CD4-positive, alpha-beta T cell treated with Interleukin-15 for 4 hours (primary cell): Measurements from ENCODE around the gene CHMP1A.
"Not testable (repeated sequence)": the region's sequence is repeated elsewhere in the genome, so short reads cannot be mapped to it uniquely, and the experiment has no call there.

ENCODE experiments used
- DNase-seq: peaks from one replicate; pipeline ENCODE4 v3.0.0-alpha.2; 2020; ENCODE audit warnings: low spot score

CHMP1A gene

GRCh38 chr16:89658221-89658879, 842 bp upstream of the CHMP1A start:
- no peak for DNase-seq

- no peak for DNase-seq
Measured at GRCh38 chr16:89656435-89657121, 930 bp downstream of the CHMP1A start.

- no peak for DNase-seq
Measured at GRCh38 chr16:89655062-89655643, 2.4 kb downstream of the CHMP1A start.

DNA sequence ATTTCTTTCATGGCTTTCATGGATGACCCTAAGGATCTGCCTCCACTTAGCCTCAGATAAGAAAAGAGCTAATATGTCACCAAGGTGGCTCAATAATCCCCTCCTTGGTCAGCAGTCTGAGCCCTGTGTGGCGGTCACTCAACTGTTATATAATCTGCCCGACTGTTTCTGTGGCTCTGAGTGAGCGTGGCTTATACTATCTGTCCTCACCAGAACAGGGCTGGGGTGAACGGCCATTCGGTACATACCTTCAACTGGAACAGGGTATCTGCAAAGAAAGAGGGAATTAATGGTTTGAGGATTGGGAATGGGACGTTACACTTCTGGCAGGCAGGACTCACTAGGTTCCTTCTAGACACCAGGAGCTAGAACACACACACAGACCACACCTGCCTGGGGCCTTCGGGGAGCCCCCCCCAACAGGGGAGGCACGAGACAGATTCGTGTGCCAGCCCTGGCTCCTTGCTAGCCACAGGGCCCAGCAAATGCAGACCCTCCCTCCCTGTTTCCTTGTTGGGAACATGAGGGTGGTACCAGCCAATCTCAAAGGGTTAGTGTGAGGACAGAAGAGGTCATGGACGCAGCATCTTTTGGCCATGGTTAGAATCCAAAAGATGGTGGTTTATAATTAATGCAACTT, 3.7 kb downstream of the CHMP1A start:
- DNase-seq: no peak

GRCh38 chr16:89651584-89651983, 5.9 kb downstream of the CHMP1A start:
- no peak for DNase-seq

DNA sequence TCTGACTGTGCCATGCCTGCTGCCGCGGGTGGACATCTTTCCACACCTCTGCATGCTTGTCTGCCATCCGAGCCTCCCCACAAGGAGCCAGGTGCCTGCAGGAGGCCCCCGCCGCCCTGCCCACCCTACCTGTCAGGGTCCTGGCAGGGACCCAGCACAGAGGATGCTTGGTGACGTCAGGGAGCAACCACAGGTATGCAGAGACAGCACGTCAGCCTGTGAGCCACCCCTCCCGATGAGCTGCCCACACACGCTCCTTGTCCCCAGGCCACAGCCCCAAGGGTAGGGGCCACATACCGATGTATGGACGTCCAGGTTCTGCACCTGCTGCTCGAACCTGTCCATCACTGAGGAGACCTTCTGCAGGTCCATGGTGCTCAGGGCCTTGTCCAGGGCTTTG, 10.6 kb downstream of the CHMP1A start:
- no peak for DNase-seq

DNA sequence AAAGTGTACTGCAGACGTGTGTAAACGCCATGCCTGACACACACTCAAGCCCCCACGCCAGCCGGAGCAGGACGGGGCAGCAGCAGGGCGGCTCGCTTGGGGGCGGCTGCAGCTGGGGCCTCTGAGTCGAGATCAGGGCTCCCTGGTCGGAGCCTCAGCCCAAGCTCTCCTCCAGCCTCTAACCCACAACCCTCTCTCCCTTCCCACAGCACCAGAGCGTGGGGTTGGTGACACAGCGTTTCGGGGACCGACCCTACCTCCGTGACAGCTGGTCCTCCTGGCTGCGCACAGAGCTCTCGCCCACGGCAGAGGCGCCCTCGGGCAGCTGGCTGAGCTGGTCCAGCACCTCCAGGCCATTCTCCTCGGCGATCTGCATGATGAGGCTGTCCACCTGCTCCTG, 11.2 kb downstream of the CHMP1A start:
- DNase-seq: no peak

- DNase-seq: no peak
Measured at GRCh38 chr16:89645122-89645521, 12.4 kb downstream of the CHMP1A start.

DNA sequence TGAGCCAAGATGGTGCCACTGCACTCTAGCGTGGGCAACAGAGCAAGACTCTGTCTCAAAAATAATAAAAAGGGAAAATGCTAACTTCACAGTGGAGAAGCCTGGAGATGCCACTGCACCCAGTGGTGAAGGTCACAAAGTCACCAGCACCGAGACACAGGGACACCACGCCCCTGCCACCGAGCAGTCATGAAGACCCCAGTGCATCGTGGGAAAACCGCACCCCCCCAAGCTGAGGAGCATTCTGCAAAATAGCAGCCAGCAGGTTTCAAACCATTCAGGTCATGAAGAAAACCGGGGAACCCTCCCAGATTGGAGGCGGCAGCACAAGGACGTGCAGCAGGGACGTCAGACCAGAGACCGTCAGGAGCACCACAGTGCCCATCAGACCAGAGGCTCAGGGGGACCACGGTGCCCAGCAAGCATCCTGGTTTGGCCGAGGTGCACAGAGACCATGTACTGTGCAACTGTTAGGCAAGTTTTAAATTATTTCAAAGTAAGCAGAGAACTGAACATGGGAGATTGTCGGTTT, 13.7 kb downstream of the CHMP1A start:
- DNase-seq: no peak

- no peak for DNase-seq
Measured at GRCh38 chr16:89642574-89642973, 14.9 kb downstream of the CHMP1A start.

- no peak for DNase-seq
Measured at GRCh38 chr16:89641458-89642119, 15.9 kb downstream of the CHMP1A start.

DNA sequence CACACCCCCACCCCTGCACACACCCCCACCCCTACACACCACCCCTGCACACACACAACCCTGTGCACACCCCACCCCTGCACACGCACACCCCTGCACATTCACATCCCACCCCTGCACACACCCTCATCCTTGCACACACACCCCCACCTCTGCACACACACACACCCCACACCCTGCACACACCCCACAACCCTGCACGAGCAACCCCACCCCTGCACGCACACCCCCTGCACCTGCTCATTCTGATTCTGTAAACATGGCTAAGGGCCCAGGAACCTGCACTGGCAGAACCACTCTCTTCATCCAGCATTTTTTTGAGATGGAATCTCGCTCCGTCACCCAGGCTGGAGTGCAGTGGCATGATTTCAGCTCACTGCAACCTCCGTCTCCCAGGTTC, 18.1 kb downstream of the CHMP1A start:
- no peak for DNase-seq

DNA sequence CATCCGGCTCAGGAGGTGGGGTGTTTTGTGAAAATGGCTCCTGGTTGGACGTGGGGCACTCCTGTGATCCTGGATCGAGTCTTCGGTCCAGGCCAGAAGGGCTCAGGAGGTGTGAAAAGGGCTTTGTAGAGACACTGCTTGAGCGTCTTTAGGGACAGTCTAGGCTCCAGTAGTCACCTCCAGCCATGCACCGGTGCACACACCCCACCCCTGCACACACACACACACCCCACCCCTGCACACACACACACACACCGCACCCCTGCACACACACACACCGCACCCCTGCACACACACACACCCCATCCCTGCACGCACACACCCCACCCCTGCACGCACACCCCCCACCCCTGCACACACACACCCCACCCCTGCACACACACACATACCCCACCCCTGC, 19.1 kb downstream of the CHMP1A start:
- DNase-seq: no peak

DNA sequence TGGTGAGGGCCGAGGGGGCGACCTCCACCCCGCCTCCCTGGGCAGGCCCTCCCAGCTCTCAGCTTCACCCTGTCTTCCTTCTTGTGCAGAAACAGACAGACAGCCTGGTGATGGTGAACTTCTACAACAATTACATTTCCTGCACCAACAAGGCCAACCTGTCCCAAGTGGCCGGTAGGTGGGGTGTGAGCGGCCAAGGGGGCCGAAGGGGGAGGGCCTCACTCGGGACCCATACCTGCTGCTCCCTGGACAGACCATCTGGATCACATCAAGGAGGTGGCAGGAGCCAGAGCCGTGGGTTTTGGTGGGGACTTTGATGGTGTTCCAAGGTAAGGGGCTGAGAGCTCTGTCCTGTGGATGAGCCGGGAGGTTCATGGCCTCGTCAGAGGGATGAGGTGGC, 20.1 kb downstream of the CHMP1A start:
- DNase-seq: no peak

GRCh38 chr16:89636663-89637062, 20.8 kb downstream of the CHMP1A start:
- DNase-seq: no peak

DNA sequence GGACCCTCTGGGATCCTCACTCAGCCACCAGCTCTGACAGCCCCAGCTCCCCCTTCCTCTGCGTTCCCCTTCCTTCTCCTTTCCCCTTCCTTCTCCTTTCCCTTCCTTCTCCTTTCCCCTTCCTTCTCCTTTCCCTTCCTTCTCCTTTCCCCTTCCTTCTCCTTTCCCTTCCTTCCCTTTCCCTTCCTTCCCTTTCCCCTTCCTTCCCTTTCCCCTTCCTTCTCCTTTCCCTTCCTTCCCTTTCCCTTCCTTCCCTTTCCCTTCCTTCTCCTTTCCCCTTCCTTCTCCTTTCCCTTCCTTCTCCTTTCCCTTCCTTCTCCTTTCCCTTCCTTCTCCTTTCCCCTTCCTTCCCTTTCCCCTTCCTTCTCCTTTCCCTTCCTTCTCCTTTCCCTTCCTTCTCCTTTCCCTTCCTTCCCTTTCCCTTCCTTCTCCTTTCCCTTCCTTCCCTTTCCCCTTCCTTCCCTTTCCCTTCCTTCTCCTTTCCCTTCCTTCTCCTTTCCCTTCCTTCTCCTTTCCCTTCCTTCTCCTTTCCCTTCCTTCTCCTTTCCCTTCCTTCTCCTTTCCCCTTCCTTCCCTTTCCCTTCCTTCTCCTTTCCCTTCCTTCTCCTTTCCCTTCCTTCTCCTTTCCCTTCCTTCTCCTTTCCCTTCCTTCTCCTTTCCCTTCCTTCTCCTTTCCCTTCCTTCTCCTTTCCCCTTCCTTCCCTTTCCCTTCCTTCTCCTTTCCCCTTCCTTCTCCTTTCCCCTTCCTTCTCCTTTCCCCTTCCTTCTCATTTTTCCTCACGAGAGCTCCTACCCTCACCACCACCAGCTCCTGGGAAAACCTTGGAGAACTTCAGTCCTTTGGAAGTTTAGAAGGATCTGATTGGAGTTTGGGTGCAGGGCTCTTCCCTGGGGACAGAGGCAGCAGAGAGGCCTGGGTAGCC, 22.8 kb downstream of the CHMP1A start:
- not testable (repeated sequence) for DNase-seq

- DNase-seq: no peak
Measured at GRCh38 chr16:89633064-89633631, 24.4 kb downstream of the CHMP1A start.

GRCh38 chr16:89629827-89630610, 27.5 kb downstream of the CHMP1A start:
- no peak for DNase-seq

DNA sequence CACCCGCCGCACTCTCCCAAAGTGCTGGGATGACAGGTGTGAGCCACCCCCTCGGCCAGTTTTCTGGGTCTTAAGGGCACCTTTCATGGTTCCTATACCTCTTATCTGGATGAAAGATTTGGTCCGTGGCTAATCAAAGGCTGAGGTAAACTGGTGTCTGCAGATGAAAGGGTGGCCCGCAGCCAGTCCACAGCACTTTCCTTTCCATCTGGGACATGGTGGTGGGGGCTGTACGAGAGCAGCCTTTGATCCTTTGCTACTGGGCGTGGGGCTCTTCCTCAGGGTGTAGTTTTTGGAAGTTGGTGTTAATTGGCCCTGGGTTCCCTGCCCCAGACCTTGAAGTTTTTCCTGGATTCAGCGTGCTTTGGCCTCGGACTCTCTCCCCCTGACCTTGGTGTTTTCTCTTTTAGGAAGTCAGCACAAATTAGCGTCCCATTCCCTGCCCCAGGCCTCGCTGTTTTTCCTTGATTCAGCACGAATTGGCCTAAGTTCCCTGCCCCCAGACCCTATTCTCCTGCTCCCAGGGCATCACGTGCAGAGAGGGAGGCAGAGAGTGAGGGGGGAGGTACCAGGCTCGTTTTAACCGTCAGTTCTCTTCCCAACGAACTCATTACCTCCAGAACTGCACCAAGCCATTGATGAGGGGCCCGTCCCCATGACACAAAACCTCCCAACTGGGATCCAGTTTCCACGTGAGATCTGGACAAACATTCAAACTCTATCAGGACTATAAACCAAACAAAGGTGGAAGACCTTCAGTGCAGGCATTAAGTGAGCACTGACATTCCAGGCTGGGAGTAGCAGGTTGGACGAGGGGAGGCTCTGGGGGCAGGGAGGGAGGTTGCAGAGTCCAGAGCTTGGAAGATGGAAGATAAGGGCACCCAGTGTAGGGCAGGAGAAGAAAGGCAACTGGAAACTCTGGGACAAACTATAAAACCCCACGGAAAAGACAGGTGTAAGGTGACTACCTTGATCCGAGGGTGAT, 32.4 kb downstream of the CHMP1A start:
- DNase-seq: no peak
